GM10266 (cell line): Measurements from ENCODE around the gene GDI1.

Experiments
- DNase-seq: peaks from one replicate; pipeline ENCODE4 v3.0.0; 2012; ENCODE audit errors: extremely low spot score
- TF ChIP-seq, protein P1 (sequence below): IDR thresholded peaks from 2 replicates; pipeline ENCODE4 v1.5.1; 2012; ENCODE audit warnings: mild to moderate bottlenecking, low read depth; ENCODE audit not compliant: control insufficient read depth, insufficient read depth; ENCODE audit errors: missing control alignments

GDI1 gene

DNA sequence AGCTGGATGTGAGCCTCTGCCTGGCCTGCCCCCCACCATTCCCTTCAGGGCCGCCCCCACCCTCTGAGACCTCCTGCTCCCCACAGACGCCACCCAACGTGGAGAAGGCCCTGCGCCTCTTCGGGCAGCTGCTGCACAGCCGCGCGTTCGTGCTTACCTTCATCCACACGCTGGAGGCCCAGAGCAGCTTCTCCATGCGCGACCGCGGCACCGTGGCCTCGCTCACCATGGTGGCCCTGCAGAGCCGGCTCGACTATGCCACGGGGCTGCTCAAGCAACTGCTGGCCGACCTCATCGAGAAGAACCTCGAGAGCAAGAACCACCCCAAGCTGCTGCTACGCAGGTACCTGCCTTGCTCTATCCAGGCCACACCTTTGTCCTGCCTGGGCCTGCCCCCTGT lies 31.3 kb downstream of the GDI1 start:
- DNase-seq, result no peak
- TF ChIP-seq, protein P1, sequence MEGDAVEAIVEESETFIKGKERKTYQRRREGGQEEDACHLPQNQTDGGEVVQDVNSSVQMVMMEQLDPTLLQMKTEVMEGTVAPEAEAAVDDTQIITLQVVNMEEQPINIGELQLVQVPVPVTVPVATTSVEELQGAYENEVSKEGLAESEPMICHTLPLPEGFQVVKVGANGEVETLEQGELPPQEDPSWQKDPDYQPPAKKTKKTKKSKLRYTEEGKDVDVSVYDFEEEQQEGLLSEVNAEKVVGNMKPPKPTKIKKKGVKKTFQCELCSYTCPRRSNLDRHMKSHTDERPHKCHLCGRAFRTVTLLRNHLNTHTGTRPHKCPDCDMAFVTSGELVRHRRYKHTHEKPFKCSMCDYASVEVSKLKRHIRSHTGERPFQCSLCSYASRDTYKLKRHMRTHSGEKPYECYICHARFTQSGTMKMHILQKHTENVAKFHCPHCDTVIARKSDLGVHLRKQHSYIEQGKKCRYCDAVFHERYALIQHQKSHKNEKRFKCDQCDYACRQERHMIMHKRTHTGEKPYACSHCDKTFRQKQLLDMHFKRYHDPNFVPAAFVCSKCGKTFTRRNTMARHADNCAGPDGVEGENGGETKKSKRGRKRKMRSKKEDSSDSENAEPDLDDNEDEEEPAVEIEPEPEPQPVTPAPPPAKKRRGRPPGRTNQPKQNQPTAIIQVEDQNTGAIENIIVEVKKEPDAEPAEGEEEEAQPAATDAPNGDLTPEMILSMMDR, result no peak

DNA sequence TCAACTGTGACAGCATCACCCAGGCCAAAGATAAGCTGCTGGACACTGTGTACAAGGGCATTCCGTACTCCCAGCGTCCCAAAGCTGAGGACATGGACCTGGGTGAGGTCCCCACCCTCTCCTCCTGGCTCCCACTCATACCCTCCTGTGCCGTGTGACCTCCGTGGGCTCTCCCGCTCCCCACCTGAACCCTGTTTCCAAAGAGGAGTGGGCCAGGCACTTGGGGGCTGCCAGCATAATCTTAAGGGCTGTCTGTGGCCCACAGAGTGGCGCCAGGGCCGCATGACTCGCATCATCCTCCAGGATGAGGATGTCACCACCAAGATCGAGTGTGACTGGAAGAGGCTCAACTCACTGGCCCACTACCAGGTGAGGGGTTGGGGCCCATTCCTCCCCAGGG lies 32.2 kb downstream of the GDI1 start:
- no peak for DNase-seq
- TF ChIP-seq, protein P1, result no peak

DNA sequence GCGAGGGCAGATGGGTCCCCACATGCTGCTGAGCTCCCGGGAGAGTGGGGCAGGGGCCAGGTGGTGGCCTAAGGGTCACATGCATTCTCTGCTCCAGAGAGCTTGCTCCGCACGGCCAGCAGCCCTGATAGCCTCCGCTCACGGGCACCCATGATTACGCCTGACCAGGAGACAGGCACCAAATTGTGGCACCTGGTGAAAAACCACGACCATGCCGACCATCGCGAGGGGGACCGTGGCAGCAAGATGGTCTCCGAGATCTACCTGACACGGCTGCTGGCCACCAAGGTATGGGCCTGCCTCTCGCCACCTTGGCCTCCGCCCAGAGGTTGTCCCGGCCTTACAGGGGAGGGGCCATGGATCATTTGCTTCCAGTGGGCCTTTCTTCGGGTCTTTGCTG lies 32.9 kb downstream of the GDI1 start:
- TF ChIP-seq, protein P1, result no peak

DNA sequence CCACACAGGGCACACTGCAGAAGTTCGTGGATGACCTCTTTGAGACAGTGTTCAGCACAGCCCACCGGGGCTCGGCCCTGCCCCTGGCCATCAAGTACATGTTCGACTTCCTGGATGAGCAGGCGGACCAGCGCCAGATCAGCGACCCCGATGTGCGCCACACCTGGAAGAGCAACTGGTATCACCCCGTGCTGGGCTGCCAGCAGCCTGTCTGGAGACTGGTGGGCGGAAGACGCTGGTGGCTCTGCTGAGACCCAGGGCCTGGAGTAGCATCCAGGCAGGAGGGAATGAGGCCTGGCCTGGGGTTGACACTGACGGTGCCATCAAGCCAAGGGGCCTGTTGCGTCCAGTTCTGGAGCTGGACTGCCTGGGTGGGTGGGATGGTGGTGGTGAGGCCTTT lies 33.5 kb downstream of the GDI1 start:
- DNase-seq, result no peak
- TF ChIP-seq, protein P1, result no peak

More for the DNA sequence above, 32.9 kb downstream of the GDI1 start:
- DNase-seq, result no peak

DNA sequence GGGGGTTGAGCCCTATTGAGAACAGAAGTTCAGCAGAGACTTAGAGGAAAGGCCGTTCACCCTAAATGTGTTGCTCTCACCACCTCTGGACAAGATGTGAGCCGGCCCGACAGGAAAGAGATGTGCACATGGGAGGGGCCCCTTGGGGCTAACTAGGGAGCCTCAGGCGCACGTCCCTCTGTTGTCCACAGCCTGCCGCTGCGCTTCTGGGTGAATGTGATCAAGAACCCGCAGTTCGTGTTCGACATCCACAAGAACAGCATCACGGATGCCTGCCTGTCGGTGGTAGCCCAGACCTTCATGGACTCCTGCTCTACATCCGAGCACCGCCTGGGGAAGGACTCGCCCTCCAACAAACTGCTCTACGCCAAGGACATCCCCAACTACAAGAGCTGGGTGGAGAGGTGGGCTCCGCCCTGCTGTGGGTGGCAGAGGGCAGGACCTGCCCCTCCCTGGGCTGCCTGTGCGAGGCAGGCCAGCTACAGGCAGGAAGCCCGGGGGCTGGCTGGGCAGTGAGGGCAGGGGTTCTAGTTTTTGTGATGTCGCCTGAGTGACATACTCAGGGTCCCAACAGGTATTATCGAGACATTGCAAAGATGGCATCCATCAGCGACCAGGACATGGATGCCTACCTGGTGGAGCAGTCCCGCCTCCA lies 34.1 kb downstream of the GDI1 start:
- TF ChIP-seq, protein P1, result no peak
- DNase-seq, result no peak

DNA sequence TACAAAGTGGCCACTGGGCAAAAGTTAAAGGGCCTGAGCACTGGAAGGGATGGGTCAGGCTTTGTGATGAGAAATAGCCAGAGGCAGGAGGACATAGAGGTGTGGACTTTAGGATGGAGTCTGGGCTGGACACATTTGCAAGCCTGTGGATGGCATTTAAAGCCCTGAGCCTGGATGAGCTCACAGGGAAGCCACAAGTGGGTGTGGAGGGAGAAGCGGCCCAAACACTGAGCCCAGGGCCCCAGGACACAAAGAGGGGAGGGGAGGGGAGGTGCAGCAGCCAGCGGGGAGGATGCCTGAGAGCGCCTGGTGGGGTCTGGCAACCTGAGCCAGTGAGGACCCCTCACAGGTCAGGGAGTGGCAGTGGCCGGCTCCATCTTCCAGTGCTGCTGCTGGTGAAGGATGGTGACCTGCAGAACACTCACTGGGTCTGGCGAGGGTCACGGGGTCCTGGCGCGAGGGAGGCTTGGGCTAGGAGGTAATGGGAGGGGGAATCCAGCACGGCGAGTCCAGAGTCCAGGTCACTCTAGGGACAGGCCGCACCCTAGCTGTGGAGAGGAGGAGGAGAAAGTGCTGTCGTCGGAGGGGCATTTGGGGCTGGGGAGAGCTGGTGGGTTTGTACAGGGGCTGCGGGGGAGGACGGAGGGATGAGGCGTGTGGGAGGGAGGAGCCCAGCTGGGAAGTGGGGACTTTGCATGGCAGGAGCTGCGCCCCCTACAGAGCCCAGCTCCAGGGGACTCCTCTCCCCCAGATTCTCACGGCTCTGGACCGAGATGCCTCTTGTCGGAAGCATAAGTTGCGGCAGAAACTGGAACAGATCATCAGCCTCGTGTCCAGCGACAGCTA lies 35.1 kb downstream of the GDI1 start:
- TF ChIP-seq, protein P1, result no peak
- DNase-seq, result no peak

DNA sequence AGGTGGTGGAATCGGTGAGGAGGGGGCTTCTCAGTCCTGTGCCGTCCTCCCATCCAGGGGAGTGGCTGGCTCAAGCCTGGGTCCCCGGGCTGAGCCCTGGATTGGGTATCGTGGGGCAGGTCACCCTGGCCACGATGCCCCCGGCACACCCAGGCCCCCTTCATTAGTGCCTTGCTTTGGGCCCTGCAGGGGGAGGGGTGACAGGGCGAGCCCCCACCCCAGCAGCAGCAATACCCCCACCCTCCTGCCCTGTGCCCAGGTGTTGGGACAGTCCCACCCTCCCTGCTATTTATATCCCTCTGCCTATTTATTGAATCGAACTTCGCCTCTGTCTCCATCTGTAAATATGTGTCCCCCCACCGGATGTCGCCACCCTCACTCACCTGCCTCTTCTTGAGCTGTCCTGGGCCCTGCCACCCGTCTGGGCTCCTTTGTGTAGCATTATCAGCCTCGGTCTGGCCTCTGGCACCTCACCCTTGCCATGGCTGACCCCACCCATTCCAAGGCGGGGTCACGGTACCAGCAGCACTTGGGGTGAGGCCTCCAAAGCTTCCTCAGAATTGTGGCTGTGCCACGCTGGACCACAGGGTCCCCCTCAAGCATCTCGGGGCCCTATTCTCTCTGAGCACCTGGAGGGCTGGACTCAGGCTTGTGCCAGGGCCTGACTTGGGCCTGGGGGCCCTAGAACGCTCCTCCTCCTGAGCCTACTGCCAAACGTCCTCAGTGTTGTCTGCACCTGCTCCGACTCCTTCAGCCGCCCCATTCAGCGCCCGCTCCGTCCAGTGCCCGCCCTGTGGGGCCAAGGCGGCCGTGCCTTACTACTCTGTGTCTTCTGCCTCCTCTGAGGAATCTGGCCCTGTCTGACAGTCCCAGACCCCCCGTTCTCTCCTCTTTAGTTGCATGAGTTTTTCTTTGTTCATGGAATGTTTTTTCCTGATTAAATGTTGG lies 36.0 kb downstream of the GDI1 start:
- no peak for DNase-seq

More for the DNA sequence above, 36.0 kb downstream of the GDI1 start:
- TF ChIP-seq, protein P1, result no peak
